Large intestine (tissue), 3 donors: ENCODE measurements around the gene DNAAF1. TPM values are rescaled to one million over a fixed set of nuclear protein-coding genes. Genes with fewer than 3 reads are reported as not detected.
"Not testable (repeated sequence)": the region's sequence is repeated elsewhere in the genome, so short reads cannot be mapped to it uniquely, and the experiment has no call there.

Experiments
- DNase-seq, 2 donors: peaks; one replicate each; pipeline versions ENCODE4 v3.0.0 to v3.0.0-alpha.2; 2013
- H3K27ac ChIP-seq: one replicate; pipeline ENCODE4 v1.5.1; 2013; ENCODE audit warnings: low read length
- H3K27me3 ChIP-seq: 2 replicates; pipeline ENCODE4 v1.6.1; 2013; ENCODE audit warnings: low read length; ENCODE audit not compliant: control insufficient read depth, insufficient read depth
- H3K36me3 ChIP-seq: 2 replicates; pipeline ENCODE4 v1.6.1; 2013; ENCODE audit warnings: low read length; ENCODE audit not compliant: control insufficient read depth, insufficient read depth
- H3K4me1 ChIP-seq: one replicate; pipeline ENCODE4 v1.6.1; 2013; ENCODE audit warnings: low read length; ENCODE audit not compliant: control insufficient read depth, insufficient read depth
- H3K4me3 ChIP-seq: one replicate; pipeline ENCODE4 v1.5.1; 2013; ENCODE audit warnings: low read length
- H3K9me3 ChIP-seq: one replicate; pipeline ENCODE4 v1.6.1; 2013; ENCODE audit warnings: mild to moderate bottlenecking, low read depth, low read length, moderate library complexity; ENCODE audit not compliant: control insufficient read depth
- WGBS: methylation state at CpG from one replicate; pipeline ENCODE4 v1.1.5; 2013; ENCODE audit warnings: low lambda C conversion rate; ENCODE audit not compliant: insufficient coverage; 5-methylcytosine and 5-hydroxymethylcytosine counted together
- polyA plus RNA-seq: library from polyadenylated mRNA; unstranded; fragments of 120-200 nt; gene quantifications from one replicate; pipeline ENCODE4 v1.2.1, GENCODE V29; 2013

Gene DNAAF1
- polyA plus RNA-seq, 1 donor, result 0.55 TPM

DNA sequence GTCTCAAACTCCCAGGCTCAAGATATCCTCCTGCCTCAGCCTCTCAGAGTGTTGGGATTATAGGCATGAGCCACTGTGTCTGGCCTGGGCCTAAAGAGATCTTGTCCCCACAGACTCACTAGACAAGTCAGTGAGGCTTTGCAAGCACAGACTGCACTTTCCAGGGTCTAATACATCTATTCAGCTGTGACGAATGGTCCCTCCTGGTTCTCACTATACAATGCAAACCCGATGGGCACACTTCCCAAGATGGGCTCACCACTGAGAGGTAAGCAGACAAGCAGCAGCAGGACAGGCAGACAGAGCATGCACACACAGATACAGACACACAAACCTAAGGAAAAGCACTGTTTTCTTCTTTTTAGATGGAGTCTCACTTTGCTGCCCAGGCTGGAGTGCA is 37.2 kb upstream of the DNAAF1 start:
- H3K36me3 ChIP-seq, result peaks cover 28% of the 10 kb centered on the region
- H3K4me1 ChIP-seq, result no peaks in the 10 kb centered on the region
- WGBS, result no CpG with 5 or more reads among the region's 2 CpGs
- H3K27me3 ChIP-seq, result no peaks in the 10 kb centered on the region
- no peak overlapping the region for H3K27ac ChIP-seq
- DNase-seq, result no peak
- no peak overlapping the region for H3K4me3 ChIP-seq
- no peaks in the 10 kb centered on the region for H3K9me3 ChIP-seq

DNA sequence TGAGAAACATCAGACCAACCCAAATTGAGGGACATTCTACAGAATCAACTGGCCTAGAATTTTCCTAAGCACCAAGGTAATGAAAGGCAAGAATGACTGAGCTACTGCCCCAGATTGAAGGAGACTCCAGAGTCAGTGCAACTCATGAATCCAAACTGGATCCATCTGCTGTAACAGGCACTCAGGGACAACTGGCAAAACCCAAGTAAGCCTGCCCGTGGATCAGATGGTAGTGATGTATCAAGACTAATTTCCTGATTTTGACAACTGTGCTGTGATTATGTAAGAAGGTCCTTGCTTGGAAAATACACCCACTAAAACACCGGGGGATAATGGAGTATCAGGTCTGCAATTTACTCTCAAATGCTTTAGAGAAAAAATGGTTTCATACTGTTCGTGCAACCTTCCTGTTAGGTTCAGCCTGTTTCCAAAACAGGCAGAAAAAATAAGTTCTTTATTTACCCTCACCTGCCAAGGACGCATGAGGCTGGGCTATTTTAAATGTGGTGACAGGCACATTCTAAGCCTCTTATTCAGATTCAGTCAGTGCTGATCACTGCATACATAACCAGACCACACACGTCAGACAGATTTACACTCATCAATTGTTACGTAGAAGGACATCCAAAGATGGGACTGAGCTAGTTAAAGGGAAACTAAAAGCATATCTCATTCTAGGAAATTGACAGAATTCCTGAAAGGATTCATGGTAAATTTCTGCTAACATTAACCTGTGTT is 35.3 kb upstream of the DNAAF1 start:
- Histone ChIP-seq H3K9me3 (no peaks in the 10 kb centered on the region), H3K27ac (no peak overlapping the region), H3K27me3 (no peaks in the 10 kb centered on the region), H3K4me1 (no peaks in the 10 kb centered on the region), H3K36me3 (peaks cover 28% of the 10 kb centered on the region), H3K4me3 (no peak overlapping the region)
- WGBS, result 100% methylated on average over 1 of the region's 6 CpGs
- DNase-seq, result no peak

DNA sequence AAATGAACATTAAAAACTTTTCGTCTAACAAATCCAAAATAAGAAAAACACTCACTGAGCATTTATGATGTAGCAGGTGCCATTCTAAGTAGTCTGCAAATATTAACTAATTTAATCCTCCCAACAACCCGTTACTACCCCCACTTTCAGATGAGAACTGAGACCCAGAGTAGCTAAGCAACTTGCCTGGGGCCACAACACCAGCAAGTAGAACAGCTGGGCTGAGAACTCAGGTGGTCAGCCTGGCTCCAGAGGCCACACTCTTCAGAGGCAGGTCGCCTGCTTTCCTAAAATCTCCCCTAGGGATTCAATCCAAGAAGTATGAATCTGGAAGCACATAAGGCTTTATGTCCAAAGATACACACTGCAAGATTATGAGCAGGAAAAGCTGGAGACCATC is 34.6 kb upstream of the DNAAF1 start:
- Histone ChIP-seq H3K4me1 (no peaks in the 10 kb centered on the region), H3K27ac (no peak overlapping the region)
- DNase-seq, result no peak

GRCh38 chr16:84111525-84111924 is 33.6 kb upstream of the DNAAF1 start:
- Histone ChIP-seq H3K4me1 (no peaks in the 10 kb centered on the region), H3K36me3 (peaks cover 23% of the 10 kb centered on the region), H3K27ac (no peak overlapping the region), H3K4me3 (no peak overlapping the region), H3K9me3 (no peaks in the 10 kb centered on the region), H3K27me3 (no peaks in the 10 kb centered on the region)
- DNase-seq, result no peak
- WGBS, result no CpG with 5 or more reads among the region's 3 CpGs

More for the DNA sequence above, 34.6 kb upstream of the DNAAF1 start:
- Histone ChIP-seq H3K36me3 (peaks cover 25% of the 10 kb centered on the region), H3K9me3 (no peaks in the 10 kb centered on the region), H3K4me3 (no peak overlapping the region), H3K27me3 (no peaks in the 10 kb centered on the region)
- no CpG with 5 or more reads among the region's 3 CpGs for WGBS

- H3K4me1 ChIP-seq, H3K27ac ChIP-seq, H3K9me3 ChIP-seq, H3K4me3 ChIP-seq, H3K27me3 ChIP-seq, DNase-seq: not testable (repeated sequence)
- no CpG with 5 or more reads among the region's 3 CpGs for WGBS
- peaks cover 22% of the 10 kb centered on the region for H3K36me3 ChIP-seq
Observed at GRCh38 chr16:84111949-84112348, 33.2 kb upstream of the DNAAF1 start.

GRCh38 chr16:84115919-84116719 is 29.0 kb upstream of the DNAAF1 start:
- Histone ChIP-seq H3K9me3 (no peaks in the 10 kb centered on the region), H3K27me3 (no peaks in the 10 kb centered on the region), H3K36me3 (peaks cover under 1% of the 10 kb centered on the region), H3K4me1 (peaks cover 2% of the 10 kb centered on the region), H3K4me3 (peak overlapping the region; percentile 99), H3K27ac (peak overlapping the region; percentile 76)
- 33% methylated on average over 1 of the region's 57 CpGs for WGBS
- DNase-seq, result peak; percentile 16 to 61

DNA sequence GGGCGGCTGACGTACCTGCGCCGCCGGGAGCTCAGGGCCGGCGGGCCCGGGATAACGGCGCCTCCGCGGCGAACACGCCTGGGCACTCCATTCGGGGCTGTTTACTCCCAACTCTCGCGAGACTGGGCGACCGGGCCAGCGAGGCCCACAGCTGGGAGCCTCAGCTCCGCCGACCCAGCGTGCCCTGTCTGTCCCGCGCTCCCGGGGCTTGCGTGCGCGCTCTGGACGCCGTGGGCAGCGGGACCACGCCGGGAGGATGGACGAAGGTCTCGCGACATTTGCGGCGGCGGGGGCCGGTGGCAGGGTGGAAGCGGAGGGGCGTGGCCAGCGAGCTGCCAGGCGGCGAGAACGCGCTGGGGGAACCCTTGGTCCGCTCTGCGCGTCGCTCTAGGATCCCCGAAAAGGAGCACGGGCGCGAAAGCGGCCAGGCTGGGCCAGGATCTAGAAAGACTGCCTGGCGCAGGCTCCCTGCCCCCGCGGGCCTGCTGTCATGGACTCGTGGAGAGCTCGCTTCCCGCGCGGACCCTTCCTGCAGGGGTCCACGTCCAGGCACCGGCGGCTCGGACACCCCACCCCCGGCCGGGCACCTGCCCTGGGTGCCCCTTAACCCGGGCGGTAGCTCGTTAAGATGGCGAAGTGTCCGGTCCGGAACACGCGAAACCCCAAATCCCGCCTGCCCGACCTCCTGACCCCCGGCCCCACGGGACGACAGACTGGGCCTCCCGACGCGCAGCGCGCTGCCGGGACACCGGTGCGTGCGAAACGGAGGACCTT is 28.2 kb upstream of the DNAAF1 start, which contains the start of gene MBTPS1:
Gene MBTPS1, minus strand, starts transcription at position 223 of the 774 bp plus-strand sequence. CDS start 15,159 bp downstream, outside the sequence.
- Histone ChIP-seq H3K27ac (peak within 1 kb of the TSS; percentile 91), H3K36me3 (no peaks in the 10 kb centered on the region), H3K27me3 (no peaks in the 10 kb centered on the region), H3K9me3 (no peaks in the 10 kb centered on the region), H3K4me3 (peak within 1 kb of the TSS; percentile 99), H3K4me1 (peaks cover 2% of the 10 kb centered on the region)
- WGBS, result no CpG with 5 or more reads among the region's 94 CpGs
- peak; percentile 98 to 99 for DNase-seq

DNA sequence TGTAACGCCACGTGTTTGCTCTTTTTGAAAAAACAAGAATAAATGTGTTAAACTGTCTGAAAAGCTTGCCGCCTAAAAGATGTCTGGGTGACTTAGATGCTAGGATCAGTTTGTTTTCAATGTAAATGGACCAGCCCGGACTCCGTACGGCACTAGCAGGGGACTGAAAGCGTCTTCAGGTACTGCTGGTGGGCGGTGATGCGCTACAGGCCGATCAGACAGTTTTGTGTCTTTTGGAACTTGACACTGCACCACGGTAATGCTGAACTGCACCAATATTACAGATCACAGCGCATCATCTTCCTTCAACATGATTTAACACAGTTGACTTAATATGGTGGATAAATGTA is 27.6 kb upstream of the DNAAF1 start:
- peak overlapping the region; percentile 99 for H3K4me3 ChIP-seq
- peak overlapping the region; percentile 91 for H3K27ac ChIP-seq
- peaks cover 1% of the 10 kb centered on the region for H3K36me3 ChIP-seq
- H3K4me1 ChIP-seq, result peaks cover 2% of the 10 kb centered on the region
- H3K27me3 ChIP-seq, result no peaks in the 10 kb centered on the region
- WGBS, result no CpG with 5 or more reads among the region's 12 CpGs
- peak in 1 of 2 donors; percentile 74 for DNase-seq
- H3K9me3 ChIP-seq, result no peaks in the 10 kb centered on the region

- not testable (repeated sequence) for H3K4me3 ChIP-seq, H3K36me3 ChIP-seq, DNase-seq, H3K27ac ChIP-seq, H3K4me1 ChIP-seq, H3K9me3 ChIP-seq, H3K27me3 ChIP-seq
- WGBS, result 89% methylated on average over 1 of the region's 5 CpGs
Observed at GRCh38 chr16:84118315-84118714, 26.8 kb upstream of the DNAAF1 start.

- Histone ChIP-seq H3K4me3 (no peak overlapping the region), H3K27ac (no peak overlapping the region), H3K9me3 (no peaks in the 10 kb centered on the region), H3K27me3 (no peaks in the 10 kb centered on the region), H3K4me1 (peaks cover 2% of the 10 kb centered on the region), H3K36me3 (peaks cover 10% of the 10 kb centered on the region)
- no peak for DNase-seq
- no CpG with 5 or more reads among the region's 13 CpGs for WGBS
Observed at GRCh38 chr16:84119368-84119767, 25.7 kb upstream of the DNAAF1 start.
